HG03342 (cell line): ENCODE results near the gene IFIT3.
A peak's percentile ranks its signal among the peaks of the same experiment; 100 is the strongest.

Source experiments
- ATAC-seq: cut with Tn5 transposase; IDR thresholded peaks from one replicate; pipeline ENCODE4 v1.9.1; 2021; ENCODE audit warnings: mild to moderate bottlenecking, moderate library complexity; ENCODE audit not compliant: unreplicated experiment

Gene IFIT3

DNA sequence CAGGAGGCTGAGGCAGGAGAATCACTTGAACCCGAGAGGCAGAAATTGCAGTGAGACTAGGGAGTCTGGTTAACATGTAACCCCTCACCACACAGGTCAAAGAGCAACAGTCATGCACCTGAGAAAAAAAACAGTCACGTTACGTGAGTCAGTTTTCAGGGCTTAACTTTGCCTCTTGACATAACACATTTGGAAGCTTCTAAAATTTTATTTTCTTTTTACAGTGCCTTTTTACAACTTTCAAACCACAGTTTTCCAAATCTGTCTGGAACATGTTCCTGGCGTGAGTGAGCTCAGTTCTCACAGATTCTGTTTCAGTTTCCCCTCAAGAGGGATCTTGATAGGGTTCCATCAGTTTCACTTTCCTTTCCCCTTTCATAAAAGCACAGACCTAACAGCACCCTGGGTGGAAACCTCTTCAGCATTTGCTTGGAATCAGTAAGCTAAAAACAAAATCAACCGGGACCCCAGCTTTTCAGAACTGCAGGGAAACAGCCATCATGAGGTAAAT lies 4.4 kb downstream of the IFIT3 start:
- ATAC-seq: peak; percentile 40

DNA sequence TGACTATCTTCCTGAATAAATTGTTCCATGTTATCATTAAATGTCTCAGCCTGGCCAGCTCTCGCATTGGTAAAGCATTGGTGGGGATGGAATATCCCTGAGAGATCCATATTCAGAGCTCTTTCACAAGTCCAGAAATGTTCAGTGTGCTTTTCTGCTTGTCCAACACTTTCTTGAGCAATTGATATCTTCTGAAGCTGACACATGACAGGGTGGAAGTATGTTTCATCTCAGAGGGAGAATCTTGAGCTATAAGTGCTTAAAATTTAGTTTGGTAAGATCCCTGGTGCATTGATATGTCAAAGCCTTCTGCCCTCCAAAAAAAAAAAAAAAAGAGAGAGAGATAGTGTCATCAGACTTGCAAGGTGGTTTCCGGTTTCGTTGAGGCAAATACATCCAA lies 7.4 kb downstream of the IFIT3 start:
- ATAC-seq: no peak

DNA sequence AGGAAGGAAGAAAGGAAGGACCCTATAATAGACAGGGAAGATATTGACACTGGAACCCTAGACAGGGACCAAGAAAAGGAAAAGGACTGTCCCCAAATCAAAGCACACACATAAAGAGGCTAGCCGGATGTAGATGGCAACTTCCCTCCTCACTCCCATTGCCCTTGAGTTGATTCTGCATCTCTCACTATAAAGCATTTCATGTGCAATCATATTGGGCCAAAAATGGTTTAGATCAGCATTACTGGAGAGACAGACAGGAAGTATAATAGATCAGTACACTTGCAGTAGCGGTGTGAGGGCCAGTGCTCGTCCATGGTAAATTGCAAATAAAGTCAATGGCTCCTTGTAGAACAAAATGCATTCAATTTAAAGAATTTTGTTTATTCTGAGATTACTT lies 8.4 kb downstream of the IFIT3 start:
- no peak for ATAC-seq

DNA sequence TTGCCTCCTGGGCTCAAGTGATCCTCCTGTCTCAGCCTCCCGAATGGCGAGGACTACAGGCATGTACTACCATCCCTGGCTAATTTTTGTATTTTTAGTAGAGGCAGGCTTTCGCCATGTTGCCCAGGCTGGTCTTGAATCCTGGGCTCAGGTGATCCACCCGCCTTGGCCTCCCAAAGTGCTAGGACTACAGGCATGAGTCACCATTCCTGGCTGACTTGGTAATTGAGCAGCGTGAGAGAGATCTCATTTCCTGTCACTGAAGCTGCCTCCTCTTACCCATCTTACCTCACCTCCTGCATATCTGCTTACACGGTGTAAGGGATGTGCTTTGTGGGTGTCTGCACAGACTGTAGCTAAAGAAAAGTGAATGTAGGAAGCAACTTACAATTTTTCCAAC lies 9.7 kb downstream of the IFIT3 start:
- no peak for ATAC-seq

DNA sequence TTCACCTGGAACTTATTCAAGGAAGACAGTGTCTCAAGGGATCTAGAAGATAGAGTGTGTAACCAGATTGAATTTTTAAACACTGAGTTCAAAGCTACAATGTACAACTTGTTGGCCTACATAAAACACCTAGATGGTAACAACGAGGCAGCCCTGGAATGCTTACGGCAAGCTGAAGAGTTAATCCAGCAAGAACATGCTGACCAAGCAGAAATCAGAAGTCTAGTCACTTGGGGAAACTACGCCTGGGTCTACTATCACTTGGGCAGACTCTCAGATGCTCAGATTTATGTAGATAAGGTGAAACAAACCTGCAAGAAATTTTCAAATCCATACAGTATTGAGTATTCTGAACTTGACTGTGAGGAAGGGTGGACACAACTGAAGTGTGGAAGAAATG lies 10.9 kb downstream of the IFIT3 start:
- no peak for ATAC-seq

DNA sequence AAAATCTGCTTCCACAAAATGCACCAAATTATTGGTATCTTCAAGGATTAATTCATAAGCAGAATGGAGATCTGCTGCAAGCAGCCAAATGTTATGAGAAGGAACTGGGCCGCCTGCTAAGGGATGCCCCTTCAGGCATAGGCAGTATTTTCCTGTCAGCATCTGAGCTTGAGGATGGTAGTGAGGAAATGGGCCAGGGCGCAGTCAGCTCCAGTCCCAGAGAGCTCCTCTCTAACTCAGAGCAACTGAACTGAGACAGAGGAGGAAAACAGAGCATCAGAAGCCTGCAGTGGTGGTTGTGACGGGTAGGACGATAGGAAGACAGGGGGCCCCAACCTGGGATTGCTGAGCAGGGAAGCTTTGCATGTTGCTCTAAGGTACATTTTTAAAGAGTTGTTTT lies 12.1 kb downstream of the IFIT3 start:
- no peak for ATAC-seq

DNA sequence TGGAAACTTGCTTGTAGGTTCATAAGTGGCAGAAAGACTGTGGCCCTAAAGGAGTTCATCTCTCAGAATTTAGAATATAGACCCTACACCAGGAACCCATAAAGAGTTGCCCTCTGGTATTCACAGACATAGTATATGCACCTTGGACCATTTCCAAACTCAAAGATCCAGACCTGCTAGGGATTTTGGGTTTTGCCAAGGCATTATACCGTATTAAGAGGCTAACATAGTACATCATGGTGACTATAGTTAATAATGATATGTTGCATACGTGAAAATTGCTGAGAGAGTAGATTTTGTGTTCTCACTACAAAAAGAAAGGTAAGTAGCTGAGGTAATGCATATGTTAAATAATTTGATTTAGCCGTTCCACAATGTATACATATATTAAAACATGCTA lies 13.9 kb downstream of the IFIT3 start:
- ATAC-seq: no peak

DNA sequence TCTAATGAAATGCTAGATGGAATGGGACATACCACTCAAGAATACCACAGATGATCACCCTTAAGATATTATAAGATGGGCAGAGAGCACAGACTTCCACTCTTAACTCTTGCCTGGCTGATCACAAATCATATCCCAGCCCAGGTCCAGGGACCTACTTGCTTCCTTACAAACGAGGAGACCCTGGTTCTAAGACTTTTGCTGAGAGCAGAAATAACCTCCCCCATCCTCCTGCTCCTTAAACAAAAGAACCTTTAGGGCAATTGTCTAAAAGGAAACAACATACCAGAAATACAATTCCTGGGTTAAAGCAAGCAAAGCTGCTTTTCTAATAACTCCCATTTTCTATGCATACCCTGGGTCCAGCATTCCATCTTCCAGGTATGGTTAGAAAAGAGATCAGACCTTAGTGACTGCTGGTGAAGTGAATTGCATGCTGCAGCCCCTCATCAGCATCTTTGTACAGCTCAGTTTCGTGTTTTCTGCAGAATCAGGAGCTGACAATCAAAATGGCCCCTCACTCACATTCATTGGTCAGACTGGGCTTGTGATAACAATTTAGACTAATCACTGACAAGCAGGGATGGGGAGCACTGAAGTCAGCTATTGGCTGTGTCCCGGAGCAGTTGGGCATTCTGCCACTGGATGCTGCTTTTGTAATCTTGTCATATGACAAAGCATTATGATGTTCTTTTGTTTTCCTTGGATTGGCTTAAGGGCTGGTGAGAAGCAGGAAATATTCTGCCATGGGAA lies 14.6 kb downstream of the IFIT3 start:
- ATAC-seq: no peak

DNA sequence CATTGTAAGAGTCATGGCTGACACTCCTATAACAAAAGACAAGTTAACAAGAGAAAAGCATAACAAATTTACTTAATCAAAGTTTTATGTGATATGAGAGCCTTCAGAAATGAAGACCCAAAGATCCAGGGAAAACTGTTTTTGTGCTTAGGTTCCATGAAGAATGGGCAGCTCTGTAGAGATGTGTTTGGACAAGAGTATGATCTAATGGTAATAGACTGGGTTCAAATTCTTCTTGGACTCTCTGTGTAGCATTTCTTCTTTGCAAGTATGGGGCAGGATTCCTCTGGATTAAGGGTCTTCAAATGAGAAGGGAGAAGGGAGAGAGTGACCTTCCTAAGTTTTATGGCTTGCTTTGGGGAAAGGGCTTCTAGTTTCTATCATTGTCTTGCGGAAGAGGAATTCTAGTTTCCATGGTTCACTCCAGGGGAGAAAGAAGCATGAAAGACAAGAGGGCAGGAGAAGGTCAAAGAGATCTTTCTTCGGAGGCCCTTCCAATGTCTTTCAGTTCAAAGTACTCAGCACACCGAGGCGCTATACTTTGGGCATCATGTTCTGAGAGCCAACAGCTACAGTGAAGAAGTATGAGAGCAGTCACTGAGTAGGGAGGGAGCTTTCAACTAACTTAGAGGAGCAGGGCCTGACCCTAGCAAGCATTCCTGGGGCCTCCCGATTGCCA lies 15.4 kb downstream of the IFIT3 start:
- no peak for ATAC-seq

DNA sequence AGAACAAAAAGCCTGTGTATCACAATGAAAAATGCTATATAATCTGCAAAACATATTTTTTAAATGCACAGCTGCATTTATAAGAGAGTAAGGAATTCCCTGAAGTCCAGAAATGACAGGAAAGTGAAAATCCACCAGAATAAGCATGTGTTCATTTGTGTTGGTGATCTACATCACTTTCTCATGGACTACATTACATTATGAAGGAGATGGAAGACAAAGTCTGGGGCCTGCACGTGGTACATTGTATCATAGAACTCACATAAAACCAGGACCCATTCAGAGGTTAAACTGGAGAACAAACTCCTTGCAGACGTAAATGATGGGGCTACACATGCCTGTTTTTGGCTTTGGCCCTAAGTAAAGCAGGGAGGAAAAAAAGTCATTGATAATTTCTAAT lies 16.4 kb downstream of the IFIT3 start:
- ATAC-seq: no peak

DNA sequence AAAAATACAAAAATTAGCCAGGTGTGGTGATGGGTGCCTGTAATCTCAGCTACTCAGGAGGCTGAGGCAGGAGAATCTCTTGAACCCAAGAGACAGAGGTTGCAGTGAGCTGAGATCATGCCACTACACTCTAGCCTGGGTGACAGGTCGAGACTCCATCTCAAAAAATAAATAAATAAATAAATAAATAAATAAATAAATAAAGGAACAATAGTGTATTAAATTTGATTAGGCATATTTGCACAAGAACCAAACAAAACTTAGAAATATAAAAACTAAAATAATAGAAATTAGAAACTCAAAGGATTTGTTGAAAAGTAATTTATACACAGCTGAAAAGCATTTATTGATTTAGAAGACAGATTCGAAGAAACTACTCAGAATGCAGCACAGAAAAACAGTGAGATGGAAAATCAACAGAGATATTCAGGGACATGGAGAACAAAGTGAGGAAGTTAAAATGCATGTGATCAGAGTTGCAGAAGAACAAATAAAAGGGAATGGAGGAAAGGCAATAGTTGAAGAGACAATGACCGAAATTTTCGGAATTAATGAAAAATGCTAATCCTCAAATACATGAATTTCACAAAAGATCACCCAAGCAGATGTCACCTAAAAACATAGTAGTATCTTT lies 17.7 kb downstream of the IFIT3 start:
- no peak for ATAC-seq

DNA sequence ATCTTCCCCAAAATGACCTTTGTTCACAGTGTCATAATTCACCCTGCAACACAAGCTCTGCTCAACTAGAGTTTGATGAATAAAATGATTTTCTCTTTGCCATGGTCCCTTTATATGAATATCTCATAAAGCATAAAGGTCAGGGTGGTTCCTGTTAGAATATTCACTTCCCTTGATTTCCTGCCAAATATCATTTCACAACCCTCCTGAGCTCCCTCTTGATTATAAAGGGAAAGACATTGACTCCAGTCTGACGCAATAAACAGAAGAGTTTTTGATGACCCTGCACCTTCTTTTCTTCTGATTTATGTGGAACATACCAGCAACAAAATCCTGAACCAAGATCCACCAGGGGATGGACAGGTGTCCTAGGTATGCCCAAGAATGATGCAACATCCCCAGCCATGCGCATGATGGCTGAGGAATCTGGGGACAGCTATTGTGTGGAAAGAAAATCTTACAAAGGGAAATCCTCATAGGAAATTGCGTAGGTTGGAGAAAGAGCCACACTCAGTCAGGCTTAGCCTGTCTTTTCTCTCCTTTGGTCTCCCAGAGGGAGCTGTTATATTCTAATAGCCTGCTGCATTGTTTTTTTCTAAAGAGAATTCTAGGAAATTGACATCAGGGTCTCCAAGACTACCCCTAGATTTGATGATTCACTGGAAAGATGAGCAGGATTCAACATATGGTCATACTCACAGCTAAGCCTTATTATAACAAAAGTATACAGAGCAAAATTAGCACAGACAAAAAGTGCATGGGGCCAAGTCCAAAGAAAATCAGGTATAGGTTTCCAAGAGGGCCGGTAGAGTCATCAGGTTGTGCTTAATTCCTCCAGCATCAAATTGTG lies 18.8 kb downstream of the IFIT3 start:
- ATAC-seq: no peak

DNA sequence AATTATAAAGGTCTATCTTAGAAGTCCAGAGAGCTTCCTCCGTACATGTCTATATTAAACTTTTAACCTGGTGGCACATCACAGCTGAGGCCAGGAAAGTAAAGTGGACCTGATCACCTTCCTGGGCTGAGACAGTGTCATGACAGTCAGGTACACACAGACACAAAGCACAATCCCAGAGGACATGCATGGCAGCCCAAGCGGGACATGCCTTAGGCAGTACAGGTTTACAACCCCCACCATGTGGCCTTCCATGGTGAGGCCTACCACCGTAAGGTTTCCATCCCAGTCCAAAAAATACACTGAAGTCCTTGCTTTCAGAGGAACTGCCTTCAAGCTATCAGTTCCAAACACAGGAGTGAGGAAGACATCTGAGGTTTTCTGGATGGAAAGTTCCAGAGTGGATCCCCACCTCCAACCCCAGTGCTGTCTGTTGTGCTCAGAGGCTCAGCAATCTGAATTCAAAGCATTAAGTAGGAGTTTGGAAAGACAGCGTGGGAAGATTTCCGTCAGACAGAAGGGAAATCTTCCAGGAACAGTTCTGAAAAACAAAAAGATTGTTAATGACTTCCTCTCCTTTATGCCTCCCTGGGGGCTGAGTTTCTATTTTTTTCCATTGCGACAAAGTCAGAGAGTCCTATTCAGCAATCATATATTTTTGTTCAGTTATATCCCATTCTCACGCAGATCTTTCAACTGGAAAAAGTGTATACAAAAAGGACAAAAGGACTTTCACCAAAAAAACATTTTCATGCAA lies 20.1 kb downstream of the IFIT3 start:
- ATAC-seq: no peak

DNA sequence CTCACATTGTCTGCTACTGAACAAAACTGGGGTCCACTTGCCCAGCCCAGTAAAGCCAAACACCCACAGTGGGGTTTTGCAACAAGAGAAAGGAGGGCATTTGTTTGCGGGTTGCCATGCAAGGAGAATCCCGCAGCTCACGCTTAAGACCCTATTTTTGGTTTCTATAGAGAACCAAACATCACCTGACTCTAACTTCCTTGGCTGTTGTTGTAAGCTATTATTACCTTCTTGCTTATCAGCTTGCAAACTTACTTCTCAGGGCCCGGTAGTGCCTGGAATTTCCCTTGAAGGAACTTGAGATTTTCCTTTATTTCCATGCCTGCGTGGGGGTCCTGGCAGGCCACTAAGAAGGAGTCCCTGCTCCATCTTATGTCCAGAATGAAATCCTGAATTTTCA lies 20.7 kb downstream of the IFIT3 start:
- no peak for ATAC-seq

DNA sequence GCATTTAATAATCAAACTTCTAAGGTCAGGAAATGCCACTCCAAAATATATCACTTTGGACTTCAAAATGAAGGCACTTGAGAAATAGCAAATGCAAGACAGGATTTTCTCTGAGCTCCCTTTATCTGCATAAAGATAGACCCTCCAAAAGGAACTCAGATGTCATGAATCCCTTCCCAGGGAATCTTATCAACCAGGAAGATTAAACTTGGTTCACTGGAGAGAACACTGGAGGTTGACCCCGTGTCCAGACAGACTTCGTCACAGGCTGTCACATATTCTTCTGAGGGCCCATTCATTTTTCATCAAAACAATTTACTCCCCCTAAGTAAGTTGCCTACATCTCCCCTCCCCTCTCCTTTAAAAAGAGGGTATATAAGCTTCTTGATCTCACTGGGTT lies 21.2 kb downstream of the IFIT3 start:
- no peak for ATAC-seq

DNA sequence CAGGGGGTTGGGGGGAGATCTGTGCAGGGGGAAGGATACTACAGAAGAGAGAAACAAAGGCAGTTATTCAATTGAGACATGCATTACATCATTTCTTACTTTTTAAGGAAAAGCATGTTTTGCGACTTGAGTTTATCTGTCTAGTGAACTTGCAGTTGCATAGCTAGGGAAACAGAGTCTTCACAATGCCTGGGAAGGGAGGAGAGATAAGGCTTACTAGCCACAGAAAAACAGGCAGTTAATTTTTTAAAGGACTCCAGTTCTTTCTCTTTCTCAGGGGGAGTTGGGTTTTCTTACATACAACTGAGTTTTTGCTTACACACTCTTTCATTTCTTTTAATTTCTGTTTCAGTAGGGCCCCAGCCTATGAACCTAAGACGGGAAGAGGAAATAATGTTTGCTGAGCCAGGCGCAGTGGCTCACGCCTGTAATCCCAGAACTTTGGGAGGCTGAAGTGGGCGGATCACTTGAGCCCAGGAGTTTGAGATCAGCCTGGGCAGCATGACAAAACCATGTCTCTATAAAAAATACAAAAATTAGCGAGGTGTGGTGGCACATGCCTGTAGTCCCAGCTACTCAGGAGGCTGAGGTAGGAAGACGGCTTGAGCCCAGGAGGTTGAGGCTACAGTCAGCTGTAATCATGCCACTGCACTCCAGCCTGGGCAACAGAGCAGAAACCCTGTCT lies 23.0 kb downstream of the IFIT3 start:
- peak; percentile 37 for ATAC-seq

DNA sequence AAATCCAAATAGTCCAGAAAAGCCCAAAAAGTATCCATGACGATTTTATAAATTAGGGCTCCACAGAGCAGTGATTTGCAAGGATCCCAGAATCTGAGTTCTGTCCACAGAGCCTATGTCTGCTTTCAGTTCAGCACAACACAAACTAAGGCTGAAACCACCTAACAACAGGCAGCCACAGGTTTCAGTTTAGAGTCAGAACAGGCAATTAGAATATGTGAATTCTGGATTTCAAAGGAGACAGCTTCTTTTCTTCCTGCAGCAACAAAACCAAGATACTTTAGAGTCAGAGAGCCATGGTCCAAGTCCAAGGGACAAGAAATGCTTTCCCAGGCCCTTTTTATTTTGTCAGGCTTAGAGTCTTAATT lies 23.6 kb downstream of the IFIT3 start:
- ATAC-seq: peak; percentile 87

DNA sequence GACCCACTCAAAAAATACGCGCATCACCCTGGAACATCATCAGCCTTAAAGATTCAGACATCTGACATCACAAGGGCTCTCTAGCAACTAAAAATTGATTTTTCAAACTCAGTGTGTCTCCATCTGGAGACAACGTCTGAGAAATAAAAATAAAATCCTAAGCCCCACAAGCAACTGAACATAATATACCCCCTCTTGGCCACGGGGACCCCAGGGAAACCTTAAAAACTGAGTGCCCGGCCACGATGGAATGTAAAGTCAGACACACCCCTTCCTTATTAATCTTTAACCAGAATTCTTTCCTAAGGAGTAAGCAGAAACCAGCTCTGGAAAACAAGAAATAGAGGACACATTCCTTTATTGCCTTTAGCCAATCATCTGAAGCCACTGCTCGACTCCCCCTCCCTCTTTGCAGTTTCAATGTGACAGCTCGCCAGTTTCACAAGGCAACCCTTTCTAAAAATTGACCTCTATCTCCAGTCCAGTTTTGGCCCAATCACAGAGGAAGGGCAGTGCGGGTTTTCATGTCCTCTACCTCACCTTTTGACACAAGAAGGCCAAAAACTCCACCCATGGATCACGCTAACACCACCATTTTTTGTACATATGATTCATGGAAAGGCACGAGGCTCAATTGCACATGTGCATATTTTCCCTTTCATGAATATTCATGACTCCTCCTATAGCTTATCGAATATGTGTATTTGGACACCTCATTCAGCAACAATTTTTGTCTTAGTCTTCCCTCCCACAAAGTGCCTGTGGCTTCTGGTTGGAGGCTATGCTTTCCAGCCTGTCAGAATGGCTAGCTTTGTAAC lies 24.2 kb downstream of the IFIT3 start:
- ATAC-seq: peak; percentile 23

DNA sequence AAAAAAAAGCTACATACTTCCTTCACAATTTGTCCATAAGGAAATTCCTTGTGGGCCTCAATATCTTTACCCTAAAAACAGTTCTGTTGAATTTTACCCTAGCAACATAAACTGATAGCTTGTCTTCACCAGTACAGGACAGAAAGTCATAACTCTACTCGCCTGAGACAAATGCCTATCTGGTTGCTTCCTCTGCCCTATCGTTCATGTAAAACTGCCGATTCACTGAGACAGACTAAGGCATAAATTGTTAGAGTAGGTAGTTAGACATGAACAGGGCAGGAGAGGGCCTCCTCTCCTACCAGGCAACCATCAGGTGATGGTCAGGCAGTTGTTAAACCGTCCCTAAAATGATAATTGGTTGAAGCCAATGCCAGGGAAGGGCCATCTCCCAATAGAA lies 25.0 kb downstream of the IFIT3 start:
- no peak for ATAC-seq
